Vagina (tissue), 2 donors: ENCODE measurements around the gene TENT4A. TPM values are rescaled to one million over a fixed set of nuclear protein-coding genes. Genes with fewer than 3 reads are reported as not detected.
"Not testable (repeated sequence)": the region's sequence is repeated elsewhere in the genome, so short reads cannot be mapped to it uniquely, and the experiment has no call there.

Source experiments
- DNase-seq, 2 donors: peaks; one replicate each; pipeline ENCODE4 v3.0.0-alpha.2; 2017; ENCODE audit errors: extremely low spot score in 2 of 2
- H3K27ac ChIP-seq: fragments of 200-600 bp; sonication (generic); one replicate; pipeline ENCODE4 v1.5.1; 2019
- H3K27me3 ChIP-seq: fragments of 200-600 bp; sonication (generic); one replicate; pipeline ENCODE4 v1.5.1; 2019
- H3K36me3 ChIP-seq, 2 donors: fragments of 200-600 bp; sonication (generic); one replicate each; pipeline ENCODE4 v1.5.1; 2017 to 2019
- H3K4me1 ChIP-seq: fragments of 200-600 bp; sonication (generic); one replicate; pipeline ENCODE4 v1.5.1; 2019
- H3K4me3 ChIP-seq, 2 donors: fragments of 200-600 bp; sonication (generic); 1 replicate in 1 of 2; 2 replicates in 1 of 2; pipeline ENCODE4 v1.5.1; 2016 to 2019
- H3K9me3 ChIP-seq: fragments of 200-600 bp; sonication (generic); one replicate; pipeline ENCODE4 v1.5.1; 2019
- CTCF ChIP-seq, 3 experiments: fragments of 450-650 bp in 2 of 3; fragments of 200-600 bp in 1 of 3; sonication (generic) in 1 of 3; IDR thresholded peaks; one replicate each; pipeline ENCODE4 v1.5.1; 2017 to 2019; ENCODE audit warnings: antibody characterized with exemption in 3 of 3, mild to moderate bottlenecking in 2 of 3, moderate library complexity in 2 of 3
- POLR2A ChIP-seq, 2 donors: fragments of 450-650 bp; IDR thresholded peaks; one replicate each; pipeline ENCODE4 v1.6.1; 2017; ENCODE audit warnings: antibody characterized with exemption in 2 of 2, mild to moderate bottlenecking in 2 of 2, moderate library complexity in 2 of 2
- POLR2AphosphoS5 ChIP-seq, 2 donors: sonication (generic); formaldehyde crosslinking; IDR thresholded peaks; one replicate each; pipeline ENCODE4 v1.9.0; 2017; ENCODE audit warnings: antibody characterized with exemption in 2 of 2, mild to moderate bottlenecking in 2 of 2, low read depth in 1 of 2; ENCODE audit not compliant: insufficient read depth in 1 of 2
- intact Hi-C: fragments of 100-400 bp; cut with DNase I; formaldehyde crosslinking; loops from one replicate; pipeline ENCODE4 v1.15.1; 2023
- total RNA-seq: library from RNA; depleted of rRNA; stranded (reverse); fragments of >200 nt; gene quantifications from one replicate; pipeline ENCODE4 v1.2.3, GENCODE V29; 2016

TENT4A gene
- total RNA-seq = 38.1 TPM

DNA sequence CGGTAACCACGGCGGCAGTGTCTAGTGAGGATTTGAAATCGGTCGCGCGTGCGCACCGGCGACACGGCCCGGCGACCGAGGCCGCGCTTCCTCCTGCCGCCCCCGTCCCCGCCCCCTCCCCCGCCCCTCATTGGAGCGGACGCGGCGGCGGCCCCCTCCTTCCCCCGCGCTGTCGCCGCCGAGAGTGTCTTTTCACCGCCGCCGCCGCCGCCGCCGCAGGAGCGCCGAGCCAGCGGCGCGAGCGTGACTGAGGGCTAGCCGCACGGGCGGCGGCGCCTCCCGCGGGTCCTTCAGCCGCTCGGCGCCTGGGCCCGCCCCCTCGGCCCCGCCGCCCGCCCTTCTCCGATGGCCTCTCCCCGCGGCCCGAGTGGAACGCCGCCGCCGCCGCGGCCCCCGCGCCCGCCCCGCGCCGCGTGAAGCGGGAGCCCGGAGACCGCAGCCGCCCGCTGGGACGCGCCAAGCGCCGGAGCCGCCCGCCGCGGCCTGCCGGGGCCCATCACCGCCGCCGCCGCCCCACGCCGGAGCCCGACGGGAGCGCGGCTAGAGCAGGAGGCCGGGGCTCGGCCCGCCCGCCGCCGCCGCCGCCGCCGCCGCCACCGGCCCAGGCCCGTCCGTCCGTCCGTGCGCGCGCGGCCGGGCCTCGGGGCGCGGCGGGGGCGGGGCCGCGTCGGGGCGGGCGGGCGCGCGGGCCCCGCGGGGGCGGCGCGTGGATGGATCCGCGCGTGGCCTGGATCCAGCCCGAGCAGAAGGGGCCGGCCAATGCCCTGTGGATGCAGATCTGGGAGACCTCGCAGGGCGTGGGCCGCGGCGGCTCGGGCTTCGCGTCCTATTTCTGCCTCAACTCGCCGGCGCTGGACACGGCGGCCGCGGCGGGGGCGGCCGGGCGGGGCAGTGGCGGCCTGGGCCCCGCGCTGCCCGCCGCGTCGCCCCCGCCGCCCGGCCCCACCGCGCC is at the start of gene TENT4A:
Gene TENT4A (plus strand): TSS at position 159 of the 952 bp plus-strand sequence. CDS start 552 bp downstream, at position 711.
- Histone ChIP-seq H3K36me3 (no peaks in the 10 kb centered on the region), H3K27ac (peak within 1 kb of the TSS; percentile 96), H3K9me3 (no peaks in the 10 kb centered on the region), H3K4me3 (peak within 1 kb of the TSS; percentile 74 to 90), H3K27me3 (no peaks in the 10 kb centered on the region), H3K4me1 (peaks cover 48% of the 10 kb centered on the region)
- intact Hi-C loops = loop anchor here (1.0 kb wide), 1 partner anchor 80 kb away; the partner anchor contains the start of genes NSUN2 and SRD5A1
- TF ChIP-seq POLR2AphosphoS5 (IDR thresholded peaks at IDR 0.05; ENCODE audit: insufficient read depth in 1 of 2, low read depth in 1 of 2) = no peak
- no peak for TF ChIP-seq CTCF (IDR thresholded peaks at IDR 0.05)
- TF ChIP-seq POLR2A (IDR thresholded peaks at IDR 0.05) = peak in 1 of 2 donors; percentile 36
- DNase-seq = peak in 1 of 2 donors; percentile 31

DNA sequence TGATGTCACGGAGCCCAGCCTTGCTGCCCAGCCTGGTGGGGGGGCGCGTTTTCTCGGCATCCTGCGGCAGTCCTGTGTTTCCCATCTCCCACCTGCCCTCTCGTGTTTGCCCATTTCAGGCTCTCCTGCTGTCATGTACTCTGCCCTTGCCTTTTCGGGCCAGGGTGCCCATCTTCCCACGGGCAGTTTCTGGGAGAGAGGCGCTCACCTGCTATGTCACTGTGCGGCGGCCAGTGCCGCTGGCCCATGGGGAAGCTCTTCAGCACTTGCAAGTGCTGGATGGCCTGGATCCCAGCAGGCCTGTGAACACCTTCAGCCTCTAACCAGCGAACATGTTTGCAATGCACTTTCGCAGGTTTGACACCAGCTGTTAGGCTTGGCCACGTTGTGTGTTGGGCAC is 46.5 kb upstream of the TENT4A start:
- no peaks in the 10 kb centered on the region for H3K9me3 ChIP-seq
- peaks cover 0 to 14% of the 10 kb centered on the region in 2 donors for H3K36me3 ChIP-seq
- H3K4me1 ChIP-seq = no peaks in the 10 kb centered on the region
- no peak overlapping the region for H3K27ac ChIP-seq
- no peaks in the 10 kb centered on the region for H3K27me3 ChIP-seq
- intact Hi-C loops = no loop called here
- TF ChIP-seq POLR2AphosphoS5 (IDR thresholded peaks at IDR 0.05; ENCODE audit: insufficient read depth in 1 of 2, low read depth in 1 of 2) (no peak), POLR2A (IDR thresholded peaks at IDR 0.05) (no peak), CTCF (IDR thresholded peaks at IDR 0.05) (no peak)
- DNase-seq = no peak
- H3K4me3 ChIP-seq = no peak overlapping the region

DNA sequence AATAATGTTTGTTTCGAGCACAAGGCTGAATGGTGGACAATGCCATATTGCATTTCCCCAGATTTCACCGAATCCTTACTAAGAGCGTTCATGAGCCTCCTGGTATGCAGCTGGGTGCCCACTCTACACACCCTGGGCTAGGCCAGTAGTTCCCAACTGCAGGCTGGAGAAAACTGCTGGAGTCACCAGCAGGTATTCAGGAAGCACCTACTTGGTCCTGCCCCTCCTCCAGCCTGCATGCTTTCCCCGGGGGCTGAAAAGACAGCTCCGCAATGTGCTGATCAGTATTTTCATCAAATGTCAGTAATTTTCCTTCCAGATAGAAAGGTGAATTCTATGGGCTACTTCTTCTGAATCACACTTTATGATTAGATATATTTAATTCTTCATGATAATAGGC is 45.6 kb upstream of the TENT4A start:
- Histone ChIP-seq H3K4me3 (no peak overlapping the region), H3K4me1 (no peaks in the 10 kb centered on the region), H3K9me3 (no peaks in the 10 kb centered on the region), H3K36me3 (peaks cover 0 to 14% of the 10 kb centered on the region in 2 donors), H3K27me3 (no peaks in the 10 kb centered on the region), H3K27ac (no peak overlapping the region)
- intact Hi-C loops = no loop called here
- TF ChIP-seq CTCF (IDR thresholded peaks at IDR 0.05) (no peak), POLR2AphosphoS5 (IDR thresholded peaks at IDR 0.05; ENCODE audit: insufficient read depth in 1 of 2, low read depth in 1 of 2) (no peak), POLR2A (IDR thresholded peaks at IDR 0.05) (no peak)
- no peak for DNase-seq

DNA sequence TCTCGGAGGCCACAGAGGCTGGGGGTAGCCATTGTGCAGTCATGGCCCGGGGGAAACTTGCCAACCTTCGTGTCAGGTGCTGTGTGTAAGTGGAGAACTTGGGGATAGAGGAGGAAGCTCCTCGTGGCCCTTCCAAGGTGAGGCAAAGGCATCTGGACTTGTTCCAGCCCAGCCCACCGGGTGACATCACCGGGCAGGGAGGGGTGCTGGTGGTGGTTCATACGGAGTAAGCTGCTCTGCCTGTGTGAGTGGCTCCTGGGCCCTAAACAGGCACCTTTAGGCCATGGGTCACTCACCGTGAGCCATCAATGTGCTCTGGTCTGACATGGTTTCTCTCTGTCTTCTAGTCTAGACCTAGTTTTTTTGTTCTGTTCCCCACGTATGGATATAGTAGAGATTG is 44.5 kb upstream of the TENT4A start:
- DNase-seq, intact Hi-C loops, H3K9me3 ChIP-seq, H3K27ac ChIP-seq, H3K4me1 ChIP-seq, H3K27me3 ChIP-seq, H3K4me3 ChIP-seq: not testable (repeated sequence)
- peaks cover 0 to 14% of the 10 kb centered on the region in 2 donors for H3K36me3 ChIP-seq

GRCh38 chr5:6673031-6673430 is 40.2 kb upstream of the TENT4A start:
- H3K27ac ChIP-seq = no peak overlapping the region
- H3K36me3 ChIP-seq = peaks cover 0 to 4% of the 10 kb centered on the region in 2 donors
- intact Hi-C loops = no loop called here
- no peak overlapping the region for H3K4me3 ChIP-seq
- H3K9me3 ChIP-seq = no peaks in the 10 kb centered on the region
- no peaks in the 10 kb centered on the region for H3K4me1 ChIP-seq
- H3K27me3 ChIP-seq = no peaks in the 10 kb centered on the region
- TF ChIP-seq CTCF (IDR thresholded peaks at IDR 0.05) (no peak), POLR2A (IDR thresholded peaks at IDR 0.05) (no peak), POLR2AphosphoS5 (IDR thresholded peaks at IDR 0.05; ENCODE audit: insufficient read depth in 1 of 2, low read depth in 1 of 2) (no peak)
- DNase-seq = no peak
